Activated T-cell treated with anti-CD3 and anti-CD28 coated beads for 4 hours (primary cell): Measurements from ENCODE around the gene ZP4.
"Not testable (repeated sequence)": the region's sequence is repeated elsewhere in the genome, so short reads cannot be mapped to it uniquely, and the experiment has no call there.

Experiments used
- DNase-seq: peaks from one replicate; pipeline ENCODE4 v3.0.0-alpha.2; 2020

The ZP4 gene

GRCh38 chr1:237875291-237875690 is 15.4 kb downstream of the ZP4 start:
- no peak for DNase-seq

- no peak for DNase-seq
Observed at GRCh38 chr1:237873487-237874211, 17.1 kb downstream of the ZP4 start.

- no peak for DNase-seq
Observed at GRCh38 chr1:237868817-237869600, 21.7 kb downstream of the ZP4 start.

GRCh38 chr1:237867380-237867888 is 23.3 kb downstream of the ZP4 start:
- DNase-seq = no peak

- no peak for DNase-seq
Observed at GRCh38 chr1:237864338-237865244, 26.1 kb downstream of the ZP4 start.

- DNase-seq = no peak
Observed at GRCh38 chr1:237863234-237863633, 27.5 kb downstream of the ZP4 start.

- DNase-seq = no peak
Observed at GRCh38 chr1:237861944-237862343, 28.8 kb downstream of the ZP4 start.

- no peak for DNase-seq
Observed at GRCh38 chr1:237858992-237859391, 31.7 kb downstream of the ZP4 start.

GRCh38 chr1:237857455-237857854 is 33.3 kb downstream of the ZP4 start:
- no peak for DNase-seq

- no peak for DNase-seq
Observed at GRCh38 chr1:237852342-237852741, 38.4 kb downstream of the ZP4 start.

- DNase-seq = no peak
Observed at GRCh38 chr1:237851210-237851845, 39.4 kb downstream of the ZP4 start.

GRCh38 chr1:237843516-237843915 is 47.2 kb downstream of the ZP4 start:
- DNase-seq = not testable (repeated sequence)

GRCh38 chr1:237841485-237841884 is 49.2 kb downstream of the ZP4 start:
- DNase-seq = no peak

- DNase-seq = no peak
Observed at GRCh38 chr1:237838904-237839534, 51.7 kb downstream of the ZP4 start.

GRCh38 chr1:237838320-237838719 is 52.4 kb downstream of the ZP4 start:
- DNase-seq = no peak

- DNase-seq = no peak
Observed at GRCh38 chr1:237834461-237834860, 56.3 kb downstream of the ZP4 start.

- no peak for DNase-seq
Observed at GRCh38 chr1:237834048-237834447, 56.7 kb downstream of the ZP4 start.

- DNase-seq = no peak
Observed at GRCh38 chr1:237832858-237833257, 57.9 kb downstream of the ZP4 start.
